HG02642 (cell line): ENCODE results near the gene KRT78.

Experiments used
- ATAC-seq: cut with Tn5 transposase; IDR thresholded peaks from one replicate; pipeline ENCODE4 v1.9.1; 2021; ENCODE audit warnings: mild to moderate bottlenecking; ENCODE audit not compliant: unreplicated experiment, poor library complexity

Gene KRT78

GRCh38 chr12:52844386-52844785 is 4.4 kb downstream of the KRT78 start:
- ATAC-seq, result no peak

GRCh38 chr12:52839436-52840105 is 9.2 kb downstream of the KRT78 start:
- no peak for ATAC-seq

GRCh38 chr12:52838609-52839435 is 10.0 kb downstream of the KRT78 start:
- ATAC-seq, result no peak

GRCh38 chr12:52837781-52838608 is 10.8 kb downstream of the KRT78 start:
- ATAC-seq, result no peak

GRCh38 chr12:52837413-52837741 is 11.4 kb downstream of the KRT78 start:
- no peak for ATAC-seq

GRCh38 chr12:52836491-52837412 is 12.0 kb downstream of the KRT78 start:
- no peak for ATAC-seq

- no peak for ATAC-seq
These were observed 12.7 kb downstream of the KRT78 start for GRCh38 chr12:52836042-52836466.

GRCh38 chr12:52835271-52836041 is 13.3 kb downstream of the KRT78 start:
- no peak for ATAC-seq

- no peak for ATAC-seq
These were observed 14.1 kb downstream of the KRT78 start for GRCh38 chr12:52834727-52835001.

GRCh38 chr12:52833922-52834726 is 14.7 kb downstream of the KRT78 start, which contains the start of gene KRT79:
Gene KRT79, minus strand, starts transcription at chr12:52834311. Its CDS starts 51 bp downstream, at chr12:52834260.
- ATAC-seq, result no peak

GRCh38 chr12:52832985-52833905 is 15.5 kb downstream of the KRT78 start:
- no peak for ATAC-seq

- ATAC-seq, result no peak
These were observed 16.3 kb downstream of the KRT78 start for GRCh38 chr12:52832451-52832850.

GRCh38 chr12:52831251-52831650 is 17.5 kb downstream of the KRT78 start:
- no peak for ATAC-seq

GRCh38 chr12:52829986-52830770 is 18.6 kb downstream of the KRT78 start:
- no peak for ATAC-seq

- ATAC-seq, result no peak
These were observed 20.2 kb downstream of the KRT78 start for GRCh38 chr12:52828591-52829021.

- ATAC-seq, result no peak
These were observed 20.6 kb downstream of the KRT78 start for GRCh38 chr12:52828156-52828555.
